ENCODE measurements around the gene SEMA6A.
A peak's percentile ranks its signal among the peaks of the same experiment; 100 is the strongest.

SEMA6A gene

GRCh38 chr5:116473706-116474105, 100.9 kb downstream of the SEMA6A start (continued):
- no peak for TF ChIP-seq ZNF70 (CRISPR knock-in tag; IDR thresholded peaks at IDR 0.05)
- no peak for TF ChIP-seq ZFP30 (CRISPR knock-in tag; IDR thresholded peaks at IDR 0.05)
- TF ChIP-seq TOX (CRISPR knock-in tag; IDR thresholded peaks at IDR 0.05; ENCODE audit: borderline replicate concordance) = no peak
- TF ChIP-seq, protein P1, sequence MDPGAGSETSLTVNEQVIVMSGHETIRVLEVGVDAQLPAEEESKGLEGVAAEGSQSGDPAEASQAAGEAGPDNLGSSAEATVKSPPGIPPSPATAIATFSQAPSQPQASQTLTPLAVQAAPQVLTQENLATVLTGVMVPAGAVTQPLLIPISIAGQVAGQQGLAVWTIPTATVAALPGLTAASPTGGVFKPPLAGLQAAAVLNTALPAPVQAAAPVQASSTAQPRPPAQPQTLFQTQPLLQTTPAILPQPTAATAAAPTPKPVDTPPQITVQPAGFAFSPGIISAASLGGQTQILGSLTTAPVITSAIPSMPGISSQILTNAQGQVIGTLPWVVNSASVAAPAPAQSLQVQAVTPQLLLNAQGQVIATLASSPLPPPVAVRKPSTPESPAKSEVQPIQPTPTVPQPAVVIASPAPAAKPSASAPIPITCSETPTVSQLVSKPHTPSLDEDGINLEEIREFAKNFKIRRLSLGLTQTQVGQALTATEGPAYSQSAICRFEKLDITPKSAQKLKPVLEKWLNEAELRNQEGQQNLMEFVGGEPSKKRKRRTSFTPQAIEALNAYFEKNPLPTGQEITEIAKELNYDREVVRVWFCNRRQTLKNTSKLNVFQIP (CRISPR knock-in tag; IDR thresholded peaks at IDR 0.05; ENCODE audit: borderline replicate concordance, low read depth) = no peak
- no peak for TF ChIP-seq GLIS3 (CRISPR knock-in tag; IDR thresholded peaks at IDR 0.05)

- ATAC-seq = 0 out of 3 replicates have a peak, but pooled peaks have one; percentile 45
- TF ChIP-seq, protein P2, sequence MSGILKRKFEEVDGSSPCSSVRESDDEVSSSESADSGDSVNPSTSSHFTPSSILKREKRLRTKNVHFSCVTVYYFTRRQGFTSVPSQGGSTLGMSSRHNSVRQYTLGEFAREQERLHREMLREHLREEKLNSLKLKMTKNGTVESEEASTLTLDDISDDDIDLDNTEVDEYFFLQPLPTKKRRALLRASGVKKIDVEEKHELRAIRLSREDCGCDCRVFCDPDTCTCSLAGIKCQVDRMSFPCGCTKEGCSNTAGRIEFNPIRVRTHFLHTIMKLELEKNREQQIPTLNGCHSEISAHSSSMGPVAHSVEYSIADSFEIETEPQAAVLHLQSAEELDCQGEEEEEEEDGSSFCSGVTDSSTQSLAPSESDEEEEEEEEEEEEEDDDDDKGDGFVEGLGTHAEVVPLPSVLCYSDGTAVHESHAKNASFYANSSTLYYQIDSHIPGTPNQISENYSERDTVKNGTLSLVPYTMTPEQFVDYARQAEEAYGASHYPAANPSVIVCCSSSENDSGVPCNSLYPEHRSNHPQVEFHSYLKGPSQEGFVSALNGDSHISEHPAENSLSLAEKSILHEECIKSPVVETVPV (CRISPR knock-in tag; IDR thresholded peaks at IDR 0.05) = no peak
- TF ChIP-seq TCF4 (CRISPR knock-in tag; IDR thresholded peaks at IDR 0.05; ENCODE audit: borderline replicate concordance) (no peak), SNAI2 (CRISPR knock-in tag; IDR thresholded peaks at IDR 0.05) (no peak), CSDC2 (CRISPR knock-in tag; IDR thresholded peaks at IDR 0.05) (no peak), TSHZ2 (CRISPR knock-in tag; IDR thresholded peaks at IDR 0.05) (no peak), BACH2 (CRISPR knock-in tag; IDR thresholded peaks at IDR 0.05; ENCODE audit: borderline replicate concordance) (no peak), RARB (CRISPR knock-in tag; IDR thresholded peaks at IDR 0.05) (no peak), PPARA (CRISPR knock-in tag; IDR thresholded peaks at IDR 0.05; ENCODE audit: borderline replicate concordance) (no peak), ZC3H10 (CRISPR knock-in tag; IDR thresholded peaks at IDR 0.05) (no peak)
These were observed 102.3 kb downstream of the SEMA6A start for GRCh38 chr5:116472274-116472673.

DNA sequence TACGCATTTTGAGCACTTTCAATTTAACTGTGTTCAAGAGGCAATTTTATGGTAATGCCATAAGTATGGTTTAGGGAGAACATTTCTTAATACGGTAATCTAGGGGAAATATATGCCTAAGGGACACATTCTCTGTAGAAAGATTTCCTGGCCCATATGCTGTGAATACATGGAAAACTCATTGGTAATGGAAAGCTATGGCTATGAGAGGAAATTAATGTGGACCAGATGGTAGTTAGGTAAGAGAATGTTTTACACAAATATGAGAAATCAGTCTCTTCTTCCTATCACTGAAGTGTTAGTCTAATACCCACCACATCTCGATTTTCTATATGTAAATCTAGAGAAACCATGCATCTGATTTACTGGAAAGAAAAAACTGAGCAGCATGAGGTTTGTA, 105.0 kb downstream of the SEMA6A start:
- no peak for ATAC-seq
- TF ChIP-seq TOX (CRISPR knock-in tag; IDR thresholded peaks at IDR 0.05; ENCODE audit: borderline replicate concordance) (no peak), ZFP30 (CRISPR knock-in tag; IDR thresholded peaks at IDR 0.05) (no peak), GLIS3 (CRISPR knock-in tag; IDR thresholded peaks at IDR 0.05) (no peak), BACH2 (CRISPR knock-in tag; IDR thresholded peaks at IDR 0.05; ENCODE audit: borderline replicate concordance) (no peak), ZNF8 (CRISPR knock-in tag; IDR thresholded peaks at IDR 0.05) (no peak), ESRRG (CRISPR knock-in tag; IDR thresholded peaks at IDR 0.05) (no peak), PPARA (CRISPR knock-in tag; IDR thresholded peaks at IDR 0.05; ENCODE audit: borderline replicate concordance) (no peak), CSDC2 (CRISPR knock-in tag; IDR thresholded peaks at IDR 0.05) (no peak), ZNF70 (CRISPR knock-in tag; IDR thresholded peaks at IDR 0.05) (no peak)
- TF ChIP-seq, protein P1 (CRISPR knock-in tag; IDR thresholded peaks at IDR 0.05; ENCODE audit: borderline replicate concordance, low read depth) = no peak
- TF ChIP-seq, protein P3, sequence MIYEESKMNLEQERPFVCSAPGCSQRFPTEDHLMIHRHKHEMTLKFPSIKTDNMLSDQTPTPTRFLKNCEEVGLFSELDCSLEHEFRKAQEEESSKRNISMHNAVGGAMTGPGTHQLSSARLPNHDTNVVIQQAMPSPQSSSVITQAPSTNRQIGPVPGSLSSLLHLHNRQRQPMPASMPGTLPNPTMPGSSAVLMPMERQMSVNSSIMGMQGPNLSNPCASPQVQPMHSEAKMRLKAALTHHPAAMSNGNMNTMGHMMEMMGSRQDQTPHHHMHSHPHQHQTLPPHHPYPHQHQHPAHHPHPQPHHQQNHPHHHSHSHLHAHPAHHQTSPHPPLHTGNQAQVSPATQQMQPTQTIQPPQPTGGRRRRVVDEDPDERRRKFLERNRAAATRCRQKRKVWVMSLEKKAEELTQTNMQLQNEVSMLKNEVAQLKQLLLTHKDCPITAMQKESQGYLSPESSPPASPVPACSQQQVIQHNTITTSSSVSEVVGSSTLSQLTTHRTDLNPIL (CRISPR knock-in tag; IDR thresholded peaks at IDR 0.05; ENCODE audit: low read depth) = no peak

GRCh38 chr5:116468583-116468982, 106.0 kb downstream of the SEMA6A start:
- ATAC-seq = no peak
- TF ChIP-seq RARB (CRISPR knock-in tag; IDR thresholded peaks at IDR 0.05) = no peak
- TF ChIP-seq, protein P4, sequence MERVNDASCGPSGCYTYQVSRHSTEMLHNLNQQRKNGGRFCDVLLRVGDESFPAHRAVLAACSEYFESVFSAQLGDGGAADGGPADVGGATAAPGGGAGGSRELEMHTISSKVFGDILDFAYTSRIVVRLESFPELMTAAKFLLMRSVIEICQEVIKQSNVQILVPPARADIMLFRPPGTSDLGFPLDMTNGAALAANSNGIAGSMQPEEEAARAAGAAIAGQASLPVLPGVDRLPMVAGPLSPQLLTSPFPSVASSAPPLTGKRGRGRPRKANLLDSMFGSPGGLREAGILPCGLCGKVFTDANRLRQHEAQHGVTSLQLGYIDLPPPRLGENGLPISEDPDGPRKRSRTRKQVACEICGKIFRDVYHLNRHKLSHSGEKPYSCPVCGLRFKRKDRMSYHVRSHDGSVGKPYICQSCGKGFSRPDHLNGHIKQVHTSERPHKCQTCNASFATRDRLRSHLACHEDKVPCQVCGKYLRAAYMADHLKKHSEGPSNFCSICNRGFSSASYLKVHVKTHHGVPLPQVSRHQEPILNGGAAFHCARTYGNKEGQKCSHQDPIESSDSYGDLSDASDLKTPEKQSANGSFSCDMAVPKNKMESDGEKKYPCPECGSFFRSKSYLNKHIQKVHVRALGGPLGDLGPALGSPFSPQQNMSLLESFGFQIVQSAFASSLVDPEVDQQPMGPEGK (CRISPR knock-in tag; IDR thresholded peaks at IDR 0.05; ENCODE audit: borderline replicate concordance) = no peak
- TF ChIP-seq ISL1 (CRISPR knock-in tag; IDR thresholded peaks at IDR 0.05) = no peak
- no peak for TF ChIP-seq SNAI2 (CRISPR knock-in tag; IDR thresholded peaks at IDR 0.05)
- no peak for TF ChIP-seq TSHZ2 (CRISPR knock-in tag; IDR thresholded peaks at IDR 0.05)
- TF ChIP-seq ZFP3 (CRISPR knock-in tag; IDR thresholded peaks at IDR 0.05) = no peak
- TF ChIP-seq, protein P3 (CRISPR knock-in tag; IDR thresholded peaks at IDR 0.05; ENCODE audit: low read depth) = no peak
- no peak for TF ChIP-seq ZFP30 (CRISPR knock-in tag; IDR thresholded peaks at IDR 0.05)
